Sigmoid colon (tissue), 7 donors: ENCODE data around the gene DHRS2. TPM values are rescaled to one million over a fixed set of nuclear protein-coding genes. Genes with fewer than 3 reads are reported as not detected.

Experiments used
- DNase-seq: peaks from one replicate; pipeline ENCODE4 v3.0.0-alpha.2; 2019
- H3K27ac ChIP-seq, 4 donors: fragments of 200-600 bp; sonication (generic); one replicate each; pipeline ENCODE4 v1.5.1; 2016 to 2019; ENCODE audit warnings: mild to moderate bottlenecking in 1 of 4
- H3K27me3 ChIP-seq, 3 donors: fragments of 200-600 bp; sonication (generic); one replicate each; pipeline ENCODE4 v1.5.1; 2019; ENCODE audit warnings: mild to moderate bottlenecking in 1 of 3
- H3K36me3 ChIP-seq, 4 donors: fragments of 200-600 bp; sonication (generic); one replicate each; pipeline ENCODE4 v1.5.1; 2016 to 2019
- H3K4me1 ChIP-seq, 4 donors: fragments of 200-600 bp; sonication (generic); one replicate each; pipeline ENCODE4 v1.5.1; 2017 to 2019
- H3K4me3 ChIP-seq, 4 donors: fragments of 200-600 bp; sonication (generic); one replicate each; pipeline ENCODE4 v1.5.1; 2017 to 2019; ENCODE audit warnings: mild to moderate bottlenecking in 2 of 4, moderate library complexity in 1 of 4
- H3K9me3 ChIP-seq, 4 donors: fragments of 200-600 bp in 3 of 4; sonication (generic) in 3 of 4; one replicate each; pipeline versions ENCODE4 v1.5.1 to v1.6.1; 2013 to 2019
- CTCF ChIP-seq, 4 experiments: fragments of 450-650 bp in 3 of 4; fragments of 200-600 bp in 1 of 4; IDR thresholded peaks; one replicate each; pipeline ENCODE4 v1.5.1; 2016 to 2019; ENCODE audit warnings: antibody characterized with exemption in 4 of 4, mild to moderate bottlenecking in 3 of 4, moderate library complexity in 2 of 4
- EP300 ChIP-seq, 4 donors: sonication (generic); formaldehyde crosslinking; IDR thresholded peaks; one replicate each; pipeline ENCODE4 v1.6.1; 2017; ENCODE audit warnings: antibody characterized with exemption in 4 of 4
- POLR2A ChIP-seq, 2 donors: fragments of 450-650 bp; IDR thresholded peaks; one replicate each; pipeline ENCODE4 v1.6.1; 2016; ENCODE audit warnings: antibody characterized with exemption in 2 of 2, mild to moderate bottlenecking in 2 of 2, moderate library complexity in 2 of 2
- POLR2AphosphoS5 ChIP-seq, 4 donors: sonication (generic); formaldehyde crosslinking; IDR thresholded peaks; one replicate each; pipeline ENCODE4 v1.6.1; 2017; ENCODE audit warnings: antibody characterized with exemption in 4 of 4
- WGBS, 2 donors: extraction: QIAGEN DNeasy Blood & Tissue Kit; methylation state at CpG; one replicate each; pipeline ENCODE4 v1.1.7; 2013; 5-methylcytosine and 5-hydroxymethylcytosine counted together
- intact Hi-C: fragments of 100-400 bp; cut with DNase I; formaldehyde crosslinking; loops from one replicate; pipeline ENCODE4 v1.15.1; 2023
- polyA plus RNA-seq, 3 donors: library from polyadenylated mRNA; stranded (reverse); fragments of 200-250 nt; gene quantifications; one replicate each; pipeline ENCODE4 v1.2.3, GENCODE V29; 2013
- total RNA-seq, 4 donors: library from RNA; depleted of rRNA; stranded (reverse); fragments of >200 nt; gene quantifications; one replicate each; pipeline ENCODE4 v1.1.0, GENCODE V29; 2016
- donor health status: healthy with polysubstance abuse.
- donor health status: Bipolar disorder and iron deficiency.
- donor health status: healthy.

Gene DHRS2
- total and polyA plus RNA-seq, 7 donors, result 0.54 TPM; not detected in 6

- no peak for TF ChIP-seq CTCF (IDR thresholded peaks at IDR 0.05)
- no peak overlapping the region for H3K4me3 ChIP-seq
- intact Hi-C loops, result no loop called here
- peaks cover 0 to 21% (median 14%) of the 10 kb centered on the region in 4 donors for H3K4me1 ChIP-seq
- no peaks in the 10 kb centered on the region for H3K36me3 ChIP-seq
- DNase-seq, result no peak
- no peak overlapping the region for H3K27ac ChIP-seq
- no peaks in the 10 kb centered on the region for H3K9me3 ChIP-seq
- no peaks in the 10 kb centered on the region for H3K27me3 ChIP-seq
- 92 to 94% methylated on average over 3 of the region's 3 CpGs for WGBS, 2 donors
These were observed 7.5 kb downstream of the DHRS2 start for GRCh38 chr14:23643533-23644194.

- intact Hi-C loops, result no loop called here
- Histone ChIP-seq H3K4me1 (peaks cover 0 to 21% (median 14%) of the 10 kb centered on the region in 4 donors), H3K9me3 (no peaks in the 10 kb centered on the region), H3K4me3 (no peak overlapping the region), H3K27ac (no peak overlapping the region), H3K36me3 (no peaks in the 10 kb centered on the region), H3K27me3 (no peaks in the 10 kb centered on the region)
- 95 to 96% methylated on average over 5 of the region's 5 CpGs for WGBS, 2 donors
- no peak for DNase-seq
- no peak for TF ChIP-seq CTCF (IDR thresholded peaks at IDR 0.05)
- no peak for TF ChIP-seq EP300 (IDR thresholded peaks at IDR 0.05)
- TF ChIP-seq POLR2AphosphoS5 (IDR thresholded peaks at IDR 0.05), result no peak
These were observed 8.2 kb downstream of the DHRS2 start for GRCh38 chr14:23644195-23644918.

GRCh38 chr14:23644919-23645336 is 8.8 kb downstream of the DHRS2 start:
- WGBS, 2 donors, result 92 to 93% methylated on average over 8 of the region's 8 CpGs
- H3K4me3 ChIP-seq, result no peak overlapping the region
- TF ChIP-seq CTCF (IDR thresholded peaks at IDR 0.05) (no peak), POLR2A (IDR thresholded peaks at IDR 0.05) (no peak), POLR2AphosphoS5 (IDR thresholded peaks at IDR 0.05) (no peak), EP300 (IDR thresholded peaks at IDR 0.05) (no peak)

GRCh38 chr14:23645504-23645811 is 9.3 kb downstream of the DHRS2 start:
- H3K4me3 ChIP-seq, result no peak overlapping the region
- no peak overlapping the region for H3K27ac ChIP-seq
- peaks cover 0 to 13% (median 7%) of the 10 kb centered on the region in 4 donors for H3K4me1 ChIP-seq
- H3K9me3 ChIP-seq, result no peaks in the 10 kb centered on the region
- TF ChIP-seq POLR2A (IDR thresholded peaks at IDR 0.05) (no peak), EP300 (IDR thresholded peaks at IDR 0.05) (no peak), CTCF (IDR thresholded peaks at IDR 0.05) (no peak), POLR2AphosphoS5 (IDR thresholded peaks at IDR 0.05) (no peak)
- intact Hi-C loops, result no loop called here
- H3K27me3 ChIP-seq, result no peaks in the 10 kb centered on the region
- no peaks in the 10 kb centered on the region for H3K36me3 ChIP-seq
- no peak for DNase-seq
- 95% methylated on average over 4 of the region's 4 CpGs for WGBS, 2 donors

More at GRCh38 chr14:23644919-23645336, 8.8 kb downstream of the DHRS2 start:
- no peaks in the 10 kb centered on the region for H3K9me3 ChIP-seq
- no peak for DNase-seq
- intact Hi-C loops, result no loop called here
- no peak overlapping the region for H3K27ac ChIP-seq
- H3K27me3 ChIP-seq, result no peaks in the 10 kb centered on the region
- no peaks in the 10 kb centered on the region for H3K36me3 ChIP-seq
- peaks cover 0 to 18% (median 12%) of the 10 kb centered on the region in 4 donors for H3K4me1 ChIP-seq
